A549 treated with AZD9567 at 1 μM for 4 hours (cell line): Measurements from ENCODE around the gene FAT1. TPM values are rescaled to one million over a fixed set of nuclear protein-coding genes. Genes with fewer than 3 reads are reported as not detected.

ENCODE experiments used
- total RNA-seq: library from RNA; stranded (reverse); fragments of 200-300 nt; extraction: Qiagen RNA extraction; gene quantifications from 5 replicates; pipeline ENCODE4 v1.2.3, GENCODE V29; 2022; ENCODE audit not compliant: insufficient read depth

FAT1 gene, protein sequence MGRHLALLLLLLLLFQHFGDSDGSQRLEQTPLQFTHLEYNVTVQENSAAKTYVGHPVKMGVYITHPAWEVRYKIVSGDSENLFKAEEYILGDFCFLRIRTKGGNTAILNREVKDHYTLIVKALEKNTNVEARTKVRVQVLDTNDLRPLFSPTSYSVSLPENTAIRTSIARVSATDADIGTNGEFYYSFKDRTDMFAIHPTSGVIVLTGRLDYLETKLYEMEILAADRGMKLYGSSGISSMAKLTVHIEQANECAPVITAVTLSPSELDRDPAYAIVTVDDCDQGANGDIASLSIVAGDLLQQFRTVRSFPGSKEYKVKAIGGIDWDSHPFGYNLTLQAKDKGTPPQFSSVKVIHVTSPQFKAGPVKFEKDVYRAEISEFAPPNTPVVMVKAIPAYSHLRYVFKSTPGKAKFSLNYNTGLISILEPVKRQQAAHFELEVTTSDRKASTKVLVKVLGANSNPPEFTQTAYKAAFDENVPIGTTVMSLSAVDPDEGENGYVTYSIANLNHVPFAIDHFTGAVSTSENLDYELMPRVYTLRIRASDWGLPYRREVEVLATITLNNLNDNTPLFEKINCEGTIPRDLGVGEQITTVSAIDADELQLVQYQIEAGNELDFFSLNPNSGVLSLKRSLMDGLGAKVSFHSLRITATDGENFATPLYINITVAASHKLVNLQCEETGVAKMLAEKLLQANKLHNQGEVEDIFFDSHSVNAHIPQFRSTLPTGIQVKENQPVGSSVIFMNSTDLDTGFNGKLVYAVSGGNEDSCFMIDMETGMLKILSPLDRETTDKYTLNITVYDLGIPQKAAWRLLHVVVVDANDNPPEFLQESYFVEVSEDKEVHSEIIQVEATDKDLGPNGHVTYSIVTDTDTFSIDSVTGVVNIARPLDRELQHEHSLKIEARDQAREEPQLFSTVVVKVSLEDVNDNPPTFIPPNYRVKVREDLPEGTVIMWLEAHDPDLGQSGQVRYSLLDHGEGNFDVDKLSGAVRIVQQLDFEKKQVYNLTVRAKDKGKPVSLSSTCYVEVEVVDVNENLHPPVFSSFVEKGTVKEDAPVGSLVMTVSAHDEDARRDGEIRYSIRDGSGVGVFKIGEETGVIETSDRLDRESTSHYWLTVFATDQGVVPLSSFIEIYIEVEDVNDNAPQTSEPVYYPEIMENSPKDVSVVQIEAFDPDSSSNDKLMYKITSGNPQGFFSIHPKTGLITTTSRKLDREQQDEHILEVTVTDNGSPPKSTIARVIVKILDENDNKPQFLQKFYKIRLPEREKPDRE (N-terminal part only)
- 124 to 215 TPM (median 134 TPM) in 5 replicates for total RNA-seq

GRCh38 chr4:186723292-186724057 is at the start of gene FAT1:
Gene FAT1, minus strand, starts transcription at chr4:186723856. Its CDS starts 14,029 bp downstream, at chr4:186709827.

DNA sequence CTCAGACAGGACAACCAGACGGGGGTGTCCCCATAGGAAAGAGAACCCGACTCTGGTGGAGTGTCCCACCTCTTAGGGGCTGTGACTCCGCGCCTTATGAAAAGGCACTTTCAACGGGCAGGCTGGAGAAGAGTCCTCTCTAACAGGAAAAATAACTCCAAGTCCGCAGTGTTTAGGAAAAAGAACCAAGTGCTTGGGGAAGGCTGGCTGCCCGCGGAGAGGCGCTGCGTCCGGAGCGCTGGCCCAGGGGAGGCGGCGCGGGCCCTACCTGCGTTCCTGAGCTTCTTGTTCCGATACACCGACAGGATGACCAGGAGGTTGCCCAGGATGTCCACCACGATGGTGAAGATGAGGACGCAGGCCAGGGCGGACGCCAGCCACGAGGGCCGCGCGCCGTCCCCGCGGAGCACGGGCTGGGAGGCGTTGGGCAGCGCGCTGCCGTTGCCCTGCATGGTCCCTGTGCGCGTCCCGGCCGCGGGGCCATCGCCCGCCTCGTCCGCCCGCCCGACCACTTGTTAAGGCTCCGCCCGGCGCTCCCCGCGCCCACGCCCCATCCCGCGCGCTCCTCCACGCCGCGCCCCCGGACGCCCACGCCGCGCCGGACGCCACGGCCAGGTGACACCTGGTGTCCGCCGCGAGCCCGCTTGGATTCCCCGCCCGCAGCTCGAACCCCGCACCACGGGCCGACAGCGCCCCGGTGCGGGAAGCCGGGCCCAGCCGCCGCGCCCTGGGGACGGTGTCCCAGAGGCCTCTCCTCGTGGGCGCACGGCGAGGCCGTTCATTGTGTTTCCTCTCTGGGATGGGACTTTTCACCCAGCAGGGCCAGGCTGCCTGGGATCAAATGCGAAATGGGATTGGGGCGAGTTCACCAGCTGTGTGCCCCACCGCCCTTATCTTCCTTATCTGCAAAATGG is 168.5 kb downstream of the FAT1 start, which contains the start of gene MTNR1A:
Gene MTNR1A (minus strand): TSS at position 654 of the 914 bp plus-strand sequence. CDS start 202 bp downstream, at position 452.

Other genes with a start within 250 kb of the FAT1 start
- gene MTNR1A, start 168.3 kb downstream of the FAT1 start, total RNA-seq = 0.46 to 0.63 TPM (median 0.47 TPM) in 4 of 5 replicates, not detected in the other